DMS79 treated with DMSO at 0.1 percent for 48 hours (cell line): ENCODE data around the gene SVEP1.

Experiments used
- DNase-seq: peaks from one replicate; lab custom pipeline; 2025; lab: John Stamatoyannopoulos, UW

Gene SVEP1

GRCh38 chr9:110521206-110521605 is 58.3 kb downstream of the SVEP1 start:
- no peak for DNase-seq

- DNase-seq = no peak
Observed at GRCh38 chr9:110520120-110520701, 59.3 kb downstream of the SVEP1 start.

- DNase-seq = no peak
Observed at GRCh38 chr9:110517483-110517882, 62.1 kb downstream of the SVEP1 start.

GRCh38 chr9:110514897-110515296 is 64.6 kb downstream of the SVEP1 start:
- no peak for DNase-seq

GRCh38 chr9:110512817-110513216 is 66.7 kb downstream of the SVEP1 start:
- DNase-seq = no peak

GRCh38 chr9:110509792-110510191 is 69.7 kb downstream of the SVEP1 start:
- DNase-seq = no peak

GRCh38 chr9:110502842-110503241 is 76.7 kb downstream of the SVEP1 start:
- no peak for DNase-seq

GRCh38 chr9:110499608-110500007 is 79.9 kb downstream of the SVEP1 start:
- no peak for DNase-seq

GRCh38 chr9:110487196-110487595 is 92.3 kb downstream of the SVEP1 start:
- no peak for DNase-seq

- no peak for DNase-seq
Observed at GRCh38 chr9:110486218-110486617, 93.3 kb downstream of the SVEP1 start.

- DNase-seq = no peak
Observed at GRCh38 chr9:110479481-110479880, 100.1 kb downstream of the SVEP1 start.

- DNase-seq = no peak
Observed at GRCh38 chr9:110476251-110476650, 103.3 kb downstream of the SVEP1 start.

- DNase-seq = no peak
Observed at GRCh38 chr9:110472111-110472510, 107.4 kb downstream of the SVEP1 start.

- no peak for DNase-seq
Observed at GRCh38 chr9:110468950-110469349, 110.6 kb downstream of the SVEP1 start.

GRCh38 chr9:110465190-110465589 is 114.4 kb downstream of the SVEP1 start:
- DNase-seq = no peak

- DNase-seq = no peak
Observed at GRCh38 chr9:110464321-110464720, 115.2 kb downstream of the SVEP1 start.

GRCh38 chr9:110463499-110463898 is 116.0 kb downstream of the SVEP1 start:
- DNase-seq = no peak

GRCh38 chr9:110457245-110457644 is 122.3 kb downstream of the SVEP1 start:
- DNase-seq = no peak

- DNase-seq = no peak
Observed at GRCh38 chr9:110456681-110457080, 122.9 kb downstream of the SVEP1 start.

- no peak for DNase-seq
Observed at GRCh38 chr9:110455860-110456259, 123.7 kb downstream of the SVEP1 start.

GRCh38 chr9:110452227-110452801 is 127.2 kb downstream of the SVEP1 start:
- DNase-seq = no peak

GRCh38 chr9:110451726-110452125 is 127.8 kb downstream of the SVEP1 start:
- no peak for DNase-seq

- DNase-seq = no peak
Observed at GRCh38 chr9:110447476-110447875, 132.1 kb downstream of the SVEP1 start.

GRCh38 chr9:110446171-110446570 is 133.4 kb downstream of the SVEP1 start:
- no peak for DNase-seq
